NCI-H526 treated with DMSO at 0.1 percent for 48 hours (cell line): ENCODE results near the gene PFDN1.

Source experiments
- DNase-seq: peaks from one replicate; lab custom pipeline; 2025; lab: John Stamatoyannopoulos, UW

The PFDN1 gene

GRCh38 chr5:140259500-140259899 lies 43.4 kb downstream of the PFDN1 start:
- no peak for DNase-seq

GRCh38 chr5:140258873-140259272 lies 44.0 kb downstream of the PFDN1 start:
- DNase-seq = no peak

GRCh38 chr5:140258016-140258415 lies 44.9 kb downstream of the PFDN1 start:
- no peak for DNase-seq

- DNase-seq = no peak
These were observed 46.2 kb downstream of the PFDN1 start for GRCh38 chr5:140256726-140257125.

GRCh38 chr5:140255460-140256157 lies 47.3 kb downstream of the PFDN1 start:
- no peak for DNase-seq

- DNase-seq = no peak
These were observed 48.9 kb downstream of the PFDN1 start for GRCh38 chr5:140253985-140254384.

- no peak for DNase-seq
These were observed 50.3 kb downstream of the PFDN1 start for GRCh38 chr5:140252470-140253126.

- no peak for DNase-seq
These were observed 51.4 kb downstream of the PFDN1 start for GRCh38 chr5:140251527-140251973.

- DNase-seq = no peak
These were observed 52.5 kb downstream of the PFDN1 start for GRCh38 chr5:140250386-140250785.

- no peak for DNase-seq
These were observed 53.4 kb downstream of the PFDN1 start for GRCh38 chr5:140249536-140249935.

GRCh38 chr5:140248414-140248813 lies 54.5 kb downstream of the PFDN1 start:
- DNase-seq = no peak

- DNase-seq = no peak
These were observed 56.4 kb downstream of the PFDN1 start for GRCh38 chr5:140246378-140247122.

- no peak for DNase-seq
These were observed 57.0 kb downstream of the PFDN1 start for GRCh38 chr5:140245926-140246325.

GRCh38 chr5:140245341-140245740 lies 57.6 kb downstream of the PFDN1 start:
- DNase-seq = no peak

GRCh38 chr5:140244525-140245025 lies 58.3 kb downstream of the PFDN1 start:
- DNase-seq = peak; percentile 79

- DNase-seq = no peak
These were observed 59.1 kb downstream of the PFDN1 start for GRCh38 chr5:140243706-140244250.

- no peak for DNase-seq
These were observed 59.9 kb downstream of the PFDN1 start for GRCh38 chr5:140242890-140243585.

- no peak for DNase-seq
These were observed 60.8 kb downstream of the PFDN1 start for GRCh38 chr5:140242099-140242498.

GRCh38 chr5:140240987-140241706 lies 61.8 kb downstream of the PFDN1 start:
- no peak for DNase-seq

- DNase-seq = peak; percentile 52
These were observed 62.8 kb downstream of the PFDN1 start for GRCh38 chr5:140239939-140240700.
